Ishikawa (cell line): ENCODE measurements around the gene CCDC57.

Experiments
- CEBPB ChIP-seq: IDR thresholded peaks from 2 replicates; pipeline ENCODE4 v1.6.1; 2012
- CREB1 ChIP-seq: IDR thresholded peaks from 2 replicates; pipeline ENCODE4 v1.6.1; 2012; ENCODE audit warnings: low read depth
- EGR1 ChIP-seq: IDR thresholded peaks from 2 replicates; pipeline ENCODE4 v1.6.1; 2012
- EP300 ChIP-seq: IDR thresholded peaks from 2 replicates; pipeline ENCODE4 v1.6.1; 2012; ENCODE audit warnings: borderline replicate concordance
- FOXM1 ChIP-seq: IDR thresholded peaks from 2 replicates; pipeline ENCODE4 v1.6.1; 2012; ENCODE audit warnings: low read depth, borderline replicate concordance
- NFIC ChIP-seq: IDR thresholded peaks from 2 replicates; pipeline ENCODE4 v1.6.1; 2012
- RAD21 ChIP-seq: IDR thresholded peaks from 2 replicates; pipeline ENCODE4 v1.6.1; 2012; ENCODE audit warnings: low read depth
- TAF1 ChIP-seq: IDR thresholded peaks from 2 replicates; pipeline ENCODE4 v1.6.1; 2012; ENCODE audit warnings: low read depth, mild to moderate bottlenecking
- TCF12 ChIP-seq: IDR thresholded peaks from 2 replicates; pipeline ENCODE4 v1.6.1; 2012; ENCODE audit warnings: low read depth
- TEAD4 ChIP-seq: IDR thresholded peaks from 2 replicates; pipeline ENCODE4 v1.6.1; 2012
- YY1 ChIP-seq: IDR thresholded peaks from 2 replicates; pipeline ENCODE4 v1.6.1; 2012; ENCODE audit warnings: low read depth
- ZBTB7A ChIP-seq: IDR thresholded peaks from 2 replicates; pipeline ENCODE4 v1.6.1; 2012; ENCODE audit warnings: low read depth
- TF ChIP-seq, protein P1 (sequence below): IDR thresholded peaks from 2 replicates; pipeline ENCODE4 v1.6.1; 2012; ENCODE audit warnings: low read depth, mild to moderate bottlenecking
- TF ChIP-seq, protein P2 (sequence below): IDR thresholded peaks from 2 replicates; pipeline ENCODE4 v1.6.1; 2012
- TF ChIP-seq, protein P3 (sequence below): IDR thresholded peaks from 2 replicates; pipeline ENCODE4 v1.6.1; 2012

Gene CCDC57

DNA sequence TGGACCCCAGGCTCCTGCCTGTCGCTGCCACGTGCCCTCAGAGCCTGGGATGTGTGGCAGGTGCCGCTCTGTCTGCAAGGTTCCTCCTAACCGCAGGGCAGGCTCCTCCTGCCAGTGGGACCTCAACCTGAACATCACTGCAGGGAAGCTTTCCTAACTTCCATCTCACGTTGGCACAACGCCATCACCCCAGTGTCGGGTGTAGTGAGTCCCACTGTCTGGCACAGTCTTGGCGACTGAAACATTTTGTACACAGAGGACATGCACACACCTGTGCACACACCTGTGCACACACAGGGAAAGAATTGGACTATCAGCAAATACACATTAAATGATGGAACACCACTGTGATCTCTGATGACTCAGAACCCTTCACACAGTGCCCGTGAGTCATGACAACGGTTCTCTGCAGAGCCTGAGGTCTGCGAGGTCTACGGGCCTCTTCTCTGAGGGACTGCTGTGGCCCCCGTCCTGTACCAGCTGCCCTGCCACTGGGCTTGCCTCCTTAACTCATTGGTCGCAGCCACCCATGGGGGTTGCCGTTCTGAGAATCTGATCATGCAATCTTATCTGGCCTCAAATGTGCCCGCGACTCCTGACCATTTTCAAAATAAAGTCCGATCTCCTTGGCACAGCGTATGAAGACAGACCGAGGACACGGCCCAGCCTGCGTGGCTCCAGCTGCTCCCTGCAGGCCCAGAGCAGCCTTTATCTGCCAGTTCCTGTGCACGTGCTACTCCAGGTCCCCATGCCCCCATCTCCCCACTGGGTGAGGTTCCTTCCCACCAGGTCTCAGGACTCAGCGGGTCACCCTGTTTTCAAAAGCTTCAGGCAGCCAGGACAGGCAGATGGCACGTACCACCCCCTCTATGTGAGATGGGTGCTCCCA lies 7.6 kb downstream of the CCDC57 start:
- TF ChIP-seq, protein P1, sequence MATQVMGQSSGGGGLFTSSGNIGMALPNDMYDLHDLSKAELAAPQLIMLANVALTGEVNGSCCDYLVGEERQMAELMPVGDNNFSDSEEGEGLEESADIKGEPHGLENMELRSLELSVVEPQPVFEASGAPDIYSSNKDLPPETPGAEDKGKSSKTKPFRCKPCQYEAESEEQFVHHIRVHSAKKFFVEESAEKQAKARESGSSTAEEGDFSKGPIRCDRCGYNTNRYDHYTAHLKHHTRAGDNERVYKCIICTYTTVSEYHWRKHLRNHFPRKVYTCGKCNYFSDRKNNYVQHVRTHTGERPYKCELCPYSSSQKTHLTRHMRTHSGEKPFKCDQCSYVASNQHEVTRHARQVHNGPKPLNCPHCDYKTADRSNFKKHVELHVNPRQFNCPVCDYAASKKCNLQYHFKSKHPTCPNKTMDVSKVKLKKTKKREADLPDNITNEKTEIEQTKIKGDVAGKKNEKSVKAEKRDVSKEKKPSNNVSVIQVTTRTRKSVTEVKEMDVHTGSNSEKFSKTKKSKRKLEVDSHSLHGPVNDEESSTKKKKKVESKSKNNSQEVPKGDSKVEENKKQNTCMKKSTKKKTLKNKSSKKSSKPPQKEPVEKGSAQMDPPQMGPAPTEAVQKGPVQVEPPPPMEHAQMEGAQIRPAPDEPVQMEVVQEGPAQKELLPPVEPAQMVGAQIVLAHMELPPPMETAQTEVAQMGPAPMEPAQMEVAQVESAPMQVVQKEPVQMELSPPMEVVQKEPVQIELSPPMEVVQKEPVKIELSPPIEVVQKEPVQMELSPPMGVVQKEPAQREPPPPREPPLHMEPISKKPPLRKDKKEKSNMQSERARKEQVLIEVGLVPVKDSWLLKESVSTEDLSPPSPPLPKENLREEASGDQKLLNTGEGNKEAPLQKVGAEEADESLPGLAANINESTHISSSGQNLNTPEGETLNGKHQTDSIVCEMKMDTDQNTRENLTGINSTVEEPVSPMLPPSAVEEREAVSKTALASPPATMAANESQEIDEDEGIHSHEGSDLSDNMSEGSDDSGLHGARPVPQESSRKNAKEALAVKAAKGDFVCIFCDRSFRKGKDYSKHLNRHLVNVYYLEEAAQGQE = no peak
- TF ChIP-seq TAF1 = no peak
- peak; percentile 18; the same call in 1 of the 2 replicates for TF ChIP-seq NFIC
- TF ChIP-seq RAD21 = no peak
- no peak for TF ChIP-seq ZBTB7A

DNA sequence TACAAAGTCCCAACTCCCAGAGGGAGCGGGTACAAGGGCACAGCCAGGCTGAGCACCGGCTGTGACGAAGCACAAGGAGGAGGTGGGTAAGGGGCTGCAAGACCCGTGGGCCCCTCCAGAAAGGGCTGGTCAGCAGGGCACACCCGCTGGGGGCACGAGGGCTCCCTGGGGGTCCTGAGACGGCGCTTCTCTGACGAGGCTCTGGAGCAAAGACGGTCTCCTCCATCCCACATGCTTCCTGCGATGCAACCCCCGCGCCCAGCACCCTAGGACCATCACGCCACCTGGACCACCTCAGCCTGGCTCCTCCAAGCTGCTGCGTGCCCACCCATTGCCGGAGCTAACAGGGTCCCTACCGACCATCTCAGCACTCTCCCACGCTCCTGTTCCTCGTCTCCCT lies 8.7 kb downstream of the CCDC57 start:
- TF ChIP-seq, protein P2, sequence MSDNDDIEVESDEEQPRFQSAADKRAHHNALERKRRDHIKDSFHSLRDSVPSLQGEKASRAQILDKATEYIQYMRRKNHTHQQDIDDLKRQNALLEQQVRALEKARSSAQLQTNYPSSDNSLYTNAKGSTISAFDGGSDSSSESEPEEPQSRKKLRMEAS = no peak
- TF ChIP-seq ZBTB7A (no peak), YY1 (no peak), FOXM1 (no peak), CREB1 (no peak), TAF1 (no peak), TCF12 (no peak), RAD21 (no peak), CEBPB (no peak), TEAD4 (no peak), EGR1 (no peak), EP300 (no peak), NFIC (no peak)
- TF ChIP-seq, protein P1 = no peak
- TF ChIP-seq, protein P3, sequence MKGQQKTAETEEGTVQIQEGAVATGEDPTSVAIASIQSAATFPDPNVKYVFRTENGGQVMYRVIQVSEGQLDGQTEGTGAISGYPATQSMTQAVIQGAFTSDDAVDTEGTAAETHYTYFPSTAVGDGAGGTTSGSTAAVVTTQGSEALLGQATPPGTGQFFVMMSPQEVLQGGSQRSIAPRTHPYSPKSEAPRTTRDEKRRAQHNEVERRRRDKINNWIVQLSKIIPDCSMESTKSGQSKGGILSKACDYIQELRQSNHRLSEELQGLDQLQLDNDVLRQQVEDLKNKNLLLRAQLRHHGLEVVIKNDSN = no peak

DNA sequence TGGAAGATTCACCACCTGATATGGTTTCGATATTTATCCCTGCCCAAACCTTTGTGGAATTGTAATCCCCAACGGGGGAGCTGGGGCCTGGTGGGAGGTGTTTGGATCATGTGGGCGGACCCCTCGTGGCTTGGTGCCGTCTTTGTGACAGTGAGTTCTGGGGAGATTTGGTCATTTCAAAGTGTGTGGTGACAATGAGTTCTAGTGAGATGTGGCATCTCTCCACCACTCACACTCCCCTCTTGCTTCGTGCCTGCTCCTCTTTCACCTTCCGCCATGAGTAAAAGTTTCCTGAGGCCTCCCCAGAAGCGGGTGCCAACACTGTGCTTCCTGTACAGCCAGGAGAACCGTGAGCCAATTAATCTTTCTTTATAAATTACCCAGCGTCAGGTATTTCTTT lies 9.7 kb downstream of the CCDC57 start:
- TF ChIP-seq NFIC = no peak

DNA sequence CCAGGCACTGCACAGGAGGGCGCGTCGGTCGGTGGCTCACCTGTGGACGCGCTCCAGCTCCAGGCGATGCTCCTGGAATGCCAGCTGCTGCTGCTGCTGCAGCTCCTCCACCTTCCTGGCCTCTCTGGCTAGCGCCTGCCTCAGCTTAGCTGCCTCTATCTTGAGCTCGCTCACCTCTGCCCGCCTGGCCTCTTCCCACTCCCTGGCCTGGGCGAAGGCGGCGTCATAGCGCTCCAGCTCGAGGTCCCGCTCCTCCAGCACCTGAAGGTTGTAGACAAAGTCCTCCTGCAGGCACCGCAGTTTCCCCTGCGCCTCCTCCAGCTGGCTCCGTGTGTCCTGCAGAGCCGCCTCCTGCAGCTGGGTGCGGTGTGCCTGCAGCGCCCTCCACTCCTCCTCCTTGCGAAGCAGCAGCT lies 11.1 kb downstream of the CCDC57 start:
- TF ChIP-seq CEBPB (no peak), ZBTB7A (no peak), TCF12 (no peak), YY1 (no peak), RAD21 (no peak), EP300 (no peak), NFIC (no peak), CREB1 (no peak), EGR1 (no peak), FOXM1 (no peak), TEAD4 (no peak)
- TF ChIP-seq, protein P1 = no peak
- TF ChIP-seq, protein P2 = no peak
- TF ChIP-seq, protein P3 = no peak
